HG02852 (cell line): ENCODE data around the gene ZEB1.

Experiments
- ATAC-seq: cut with Tn5 transposase; IDR thresholded peaks from one replicate; pipeline ENCODE4 v1.9.1; 2021; ENCODE audit warnings: mild to moderate bottlenecking, moderate library complexity; ENCODE audit not compliant: unreplicated experiment

ZEB1 gene

GRCh38 chr10:31578951-31579350, 259.9 kb downstream of the ZEB1 start:
- no peak for ATAC-seq
